ENCODE results near the gene CYP4A11.
"Not testable (repeated sequence)": the region's sequence is repeated elsewhere in the genome, so short reads cannot be mapped to it uniquely, and the experiment has no call there.

The CYP4A11 gene

DNA sequence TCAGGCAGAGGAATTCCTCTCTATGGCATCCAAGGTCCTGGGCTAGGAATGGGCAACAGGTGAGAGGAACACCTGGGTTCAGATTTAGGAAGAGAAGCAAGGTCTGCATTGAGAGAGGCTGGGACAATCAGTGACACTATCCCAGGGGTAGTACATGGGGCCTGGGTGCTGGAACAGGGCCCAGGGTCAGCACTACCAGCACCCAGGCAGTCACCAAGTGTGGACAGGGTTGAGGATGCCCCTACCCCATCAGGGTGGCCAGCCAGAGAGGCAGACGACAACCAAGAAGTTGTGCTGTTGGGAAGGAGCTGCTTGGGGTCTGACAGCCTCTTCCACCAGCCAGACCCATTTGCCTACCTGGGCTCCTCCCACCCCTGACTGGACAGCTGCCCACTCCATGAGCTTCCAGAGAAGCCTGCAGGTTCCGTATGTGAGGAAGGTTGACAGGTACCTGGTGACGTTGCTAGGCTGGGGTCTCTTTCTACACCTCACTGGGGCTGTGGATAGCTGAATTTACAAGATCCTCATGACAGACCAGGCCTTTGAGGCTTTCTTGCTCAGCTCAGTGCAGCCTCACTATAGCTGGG is 13.9 kb downstream of the CYP4A11 start:
- DNase-seq (ENCODE audit: low spot score): no peak

DNA sequence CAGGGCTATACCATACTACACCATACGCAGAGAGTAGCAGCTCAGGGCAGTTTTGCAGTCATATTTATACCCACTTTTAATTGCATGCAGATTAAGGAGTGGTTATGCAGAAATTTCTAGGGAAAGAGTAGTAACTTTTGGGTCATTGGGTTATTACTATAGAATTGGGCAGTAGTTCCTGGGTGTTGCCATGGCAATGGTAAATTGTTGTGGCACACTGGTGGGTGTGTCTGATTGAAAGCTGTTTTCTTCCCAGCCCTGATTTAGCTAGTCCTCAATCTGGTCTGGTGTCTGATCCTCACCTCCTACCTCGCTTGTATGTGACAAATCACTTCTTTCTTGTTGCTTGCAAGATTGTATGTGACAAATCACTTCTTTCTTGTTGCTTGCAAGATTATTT is 30.5 kb downstream of the CYP4A11 start:
- no peak for DNase-seq (ENCODE audit: low spot score)

DNA sequence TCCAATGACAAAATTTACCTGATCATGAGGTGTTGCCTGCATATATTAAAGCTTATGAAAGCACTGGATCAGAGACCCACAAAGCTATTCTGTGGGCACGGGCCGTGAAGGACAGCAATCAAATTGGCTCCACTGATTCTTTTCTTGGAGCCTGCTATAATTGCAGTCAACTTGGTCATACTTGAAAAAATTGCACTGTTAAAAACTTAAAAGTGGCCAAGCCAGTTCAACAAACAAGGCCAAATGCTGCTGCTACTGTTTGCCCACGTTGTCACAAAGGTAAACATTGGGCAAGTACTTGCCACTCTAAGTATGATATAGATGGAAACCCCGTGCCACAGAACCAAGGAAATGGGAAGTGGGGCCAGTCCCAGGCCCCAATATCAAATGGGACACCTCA is 37.8 kb downstream of the CYP4A11 start:
- DNase-seq (ENCODE audit: low spot score): no peak

DNA sequence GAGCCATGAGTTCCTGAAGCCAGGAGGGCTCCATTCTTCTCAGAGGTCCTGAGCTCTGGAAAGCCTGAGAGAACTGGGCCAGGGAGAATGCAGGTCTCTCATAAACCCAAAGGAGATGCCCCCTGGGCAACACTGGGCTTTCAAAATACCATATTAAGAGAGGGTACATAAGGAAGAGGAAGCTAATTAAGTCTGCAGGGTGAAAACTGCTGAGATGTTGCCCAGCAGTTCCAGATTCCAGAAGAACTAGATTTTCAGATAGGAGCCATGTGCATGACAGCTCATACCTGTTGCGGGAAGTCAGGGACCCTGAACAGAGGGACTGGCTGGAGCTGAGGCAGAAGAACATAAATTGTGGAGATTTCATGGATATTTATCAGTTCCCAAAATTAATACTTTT is 40.9 kb downstream of the CYP4A11 start:
- DNase-seq (ENCODE audit: low spot score): no peak

DNA sequence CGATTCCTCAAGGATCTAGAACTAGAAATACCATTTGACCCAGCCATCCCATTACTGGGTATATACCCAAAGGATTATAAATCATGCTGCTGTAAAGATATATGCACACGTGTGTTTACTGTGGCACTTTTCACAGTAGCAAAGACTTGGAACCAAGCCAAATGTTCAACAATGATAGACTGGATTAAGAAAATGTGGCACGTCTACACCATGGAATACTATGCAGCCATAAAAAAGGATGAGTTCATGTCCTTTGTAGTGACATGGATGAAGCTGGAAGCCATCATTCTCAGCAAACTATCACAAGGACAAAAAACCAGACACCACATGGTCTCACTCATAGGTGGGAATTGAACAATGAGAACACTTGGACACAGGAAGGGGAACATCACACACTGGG is 59.6 kb downstream of the CYP4A11 start:
- DNase-seq (ENCODE audit: low spot score): not testable (repeated sequence)

Measured in GM03348 (cell line).